ENCODE results near the gene SETD2.
"Not testable (repeated sequence)": the region's sequence is repeated elsewhere in the genome, so short reads cannot be mapped to it uniquely, and the experiment has no call there.

The SETD2 gene

GRCh38 chr3:47145272-47145671 lies 18.6 kb downstream of the SETD2 start:
- DNase-seq = no peak

- DNase-seq = no peak
Measured at GRCh38 chr3:47143068-47143467, 20.8 kb downstream of the SETD2 start.

DNA sequence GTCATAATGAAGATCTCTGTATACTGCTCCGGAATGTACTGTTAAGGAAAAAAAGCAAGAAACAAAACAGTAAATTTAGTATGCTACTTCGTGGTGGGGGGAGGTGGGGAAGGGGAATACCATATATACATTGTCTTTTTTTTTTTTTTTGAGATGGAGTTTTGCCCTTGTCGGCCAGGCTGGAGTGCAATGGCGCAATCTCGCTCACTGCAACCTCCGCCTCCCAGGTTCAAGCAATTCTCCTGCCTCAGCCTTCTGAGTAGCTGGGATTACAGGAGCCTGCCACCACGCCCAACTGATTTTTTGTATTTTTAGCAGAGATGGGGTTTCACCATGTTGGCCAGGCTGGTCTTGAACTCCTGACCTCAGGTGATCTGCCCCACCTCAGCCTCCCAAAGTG lies 21.4 kb downstream of the SETD2 start:
- DNase-seq = not testable (repeated sequence)

DNA sequence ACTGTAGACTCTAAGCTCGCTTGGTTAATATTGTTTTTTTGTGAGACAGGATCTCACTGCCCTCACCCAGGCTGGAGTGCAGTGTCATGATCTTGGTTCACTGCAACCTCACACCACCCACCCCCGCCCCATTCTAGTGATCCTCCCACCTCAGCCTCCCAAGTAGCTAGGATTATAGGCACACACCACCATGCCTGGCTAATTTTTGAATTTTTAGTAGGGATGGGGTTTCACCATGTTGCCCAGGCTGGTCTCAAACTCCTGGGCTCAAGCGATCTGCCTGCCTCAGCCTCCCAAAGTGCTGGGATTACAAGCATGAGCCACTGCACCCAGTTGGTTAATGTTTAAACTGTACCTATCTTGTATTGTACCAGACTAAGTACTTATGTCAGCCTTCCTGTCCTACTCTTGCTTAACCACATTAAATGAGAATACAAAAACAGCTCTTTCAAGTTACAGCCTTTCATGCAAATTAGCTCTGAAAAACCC lies 22.9 kb downstream of the SETD2 start:
- not testable (repeated sequence) for DNase-seq

DNA sequence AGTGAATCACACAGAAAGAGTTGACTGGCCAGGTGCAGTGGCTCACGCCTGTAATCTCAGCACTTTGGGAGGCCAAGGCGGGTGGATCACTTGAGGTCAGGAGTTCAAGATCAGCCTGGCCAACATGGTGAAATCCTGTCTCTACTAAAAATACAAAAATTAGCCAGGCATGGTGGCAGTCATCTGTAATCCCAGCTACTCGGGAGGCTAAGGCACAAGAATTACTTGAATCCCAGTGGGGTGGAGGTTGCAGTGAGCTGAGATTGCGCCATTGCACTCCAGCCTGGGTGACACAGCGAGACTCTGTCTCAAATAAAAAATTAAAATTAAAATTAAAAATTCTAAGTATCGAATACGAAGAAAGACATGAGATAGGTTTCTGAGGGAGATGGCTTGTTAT lies 23.4 kb downstream of the SETD2 start:
- DNase-seq = not testable (repeated sequence)

DNA sequence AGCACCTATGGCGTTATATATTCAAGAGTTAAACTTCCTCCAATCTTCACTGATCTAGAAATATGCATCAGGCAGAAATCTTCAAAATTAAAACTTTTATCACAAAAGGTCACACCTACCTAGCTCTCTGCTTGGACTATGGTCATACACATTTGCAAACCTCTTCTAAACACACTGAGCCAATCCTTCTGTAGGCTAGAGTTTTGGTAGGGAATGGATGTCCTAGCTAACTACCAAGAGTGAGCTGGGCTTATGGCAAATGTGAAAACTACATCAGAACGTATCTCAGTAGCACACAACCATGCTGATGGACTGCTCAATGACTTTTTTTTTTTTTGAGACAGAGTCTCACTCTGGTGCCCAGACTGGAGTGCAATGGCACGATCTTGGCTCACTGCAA lies 29.6 kb downstream of the SETD2 start:
- no peak for DNase-seq

DNA sequence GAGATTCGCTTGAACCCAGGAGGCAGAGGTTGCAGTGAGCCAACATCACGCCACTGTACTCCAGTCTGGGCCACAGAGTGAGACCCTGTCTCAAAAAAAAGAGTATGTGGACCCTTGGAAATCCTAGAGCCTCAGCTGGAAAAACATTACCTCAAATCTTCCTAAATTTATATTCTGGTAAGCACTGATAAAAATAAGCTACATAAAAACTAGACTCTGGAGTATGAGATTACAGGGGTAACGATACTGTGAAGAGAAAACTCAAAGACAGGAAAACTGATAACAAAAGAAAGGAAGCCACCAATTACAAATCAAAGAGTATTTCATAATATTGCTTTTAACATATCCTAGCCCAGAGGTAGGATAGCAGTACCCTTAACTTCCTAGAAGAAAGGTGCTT lies 30.3 kb downstream of the SETD2 start:
- no peak for DNase-seq

- no peak for DNase-seq
Measured at GRCh38 chr3:47130557-47130956, 33.4 kb downstream of the SETD2 start.

GRCh38 chr3:47128137-47128536 lies 35.8 kb downstream of the SETD2 start:
- DNase-seq = no peak

- DNase-seq = no peak
Measured at GRCh38 chr3:47123857-47124256, 40.1 kb downstream of the SETD2 start.

DNA sequence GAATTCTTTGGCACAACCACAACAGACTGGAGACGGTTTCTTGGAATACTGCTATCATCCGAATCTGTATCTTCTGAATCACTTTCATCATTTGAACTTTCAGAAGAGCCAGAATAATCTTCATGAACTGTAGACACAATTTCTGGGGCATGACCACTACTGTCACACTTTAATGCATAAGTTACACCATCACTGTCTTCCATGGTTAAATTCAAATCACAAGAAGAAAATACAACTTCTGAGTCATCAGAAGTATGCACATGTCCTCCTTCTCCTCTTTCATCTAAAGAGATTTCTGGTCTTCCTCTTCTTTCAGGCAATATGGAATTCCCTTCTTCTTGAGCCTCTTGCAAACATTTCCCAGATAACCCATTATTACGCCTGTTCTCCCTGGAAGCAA lies 42.5 kb downstream of the SETD2 start:
- DNase-seq = no peak

- no peak for DNase-seq
Measured at GRCh38 chr3:47120138-47120537, 43.8 kb downstream of the SETD2 start.

- not testable (repeated sequence) for DNase-seq
Measured at GRCh38 chr3:47119387-47119786, 44.5 kb downstream of the SETD2 start.

DNA sequence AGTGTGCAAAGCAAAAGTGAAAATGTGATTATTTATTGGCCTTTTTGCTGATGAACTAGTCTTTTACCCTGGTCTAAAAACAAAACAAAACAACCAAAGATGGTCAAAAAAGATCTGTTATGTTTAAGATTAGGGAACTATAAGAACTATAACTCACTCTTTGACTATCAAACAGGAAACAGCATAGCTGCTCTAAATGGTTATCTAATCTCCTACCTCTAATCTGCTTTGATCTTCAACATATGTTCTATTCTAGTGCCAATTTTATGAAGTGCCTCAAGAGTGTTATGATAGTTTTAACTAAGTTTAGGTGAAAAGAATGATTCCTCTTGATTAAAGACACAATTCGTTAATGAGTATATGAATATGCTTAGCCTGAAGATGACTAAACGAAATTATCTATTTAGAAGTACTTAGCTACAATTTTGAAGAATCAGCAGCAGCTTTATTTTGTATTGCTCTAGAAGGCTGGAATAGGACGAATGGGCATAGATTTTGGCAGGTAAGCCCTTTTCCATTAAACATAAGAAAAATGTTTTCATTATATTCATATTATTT lies 46.0 kb downstream of the SETD2 start:
- DNase-seq = no peak

GRCh38 chr3:47115524-47115923 lies 48.4 kb downstream of the SETD2 start:
- not testable (repeated sequence) for DNase-seq

GRCh38 chr3:47113669-47114365 lies 50.1 kb downstream of the SETD2 start:
- DNase-seq = no peak

DNA sequence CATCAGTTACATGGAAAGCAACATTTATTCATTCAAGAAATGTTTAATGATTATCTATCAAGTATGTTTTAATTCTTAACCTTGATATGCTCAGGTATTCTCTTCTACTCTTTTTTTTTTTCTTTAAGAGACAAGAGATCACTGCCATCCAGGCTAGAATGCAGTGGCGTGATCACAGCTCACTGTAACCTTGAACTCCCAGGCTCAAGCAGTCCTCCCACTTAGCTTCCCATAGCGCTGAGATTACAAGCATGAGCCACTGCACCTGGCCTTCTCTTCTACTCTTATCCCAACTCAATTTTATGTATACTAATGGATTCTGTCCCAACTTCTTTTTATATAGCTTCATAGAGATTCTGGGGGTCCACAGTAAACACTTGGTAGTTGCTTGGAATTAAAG lies 50.9 kb downstream of the SETD2 start:
- no peak for DNase-seq

- no peak for DNase-seq
Measured at GRCh38 chr3:47109393-47109792, 54.5 kb downstream of the SETD2 start.

GRCh38 chr3:47108546-47108945 lies 55.4 kb downstream of the SETD2 start:
- no peak for DNase-seq

DNA sequence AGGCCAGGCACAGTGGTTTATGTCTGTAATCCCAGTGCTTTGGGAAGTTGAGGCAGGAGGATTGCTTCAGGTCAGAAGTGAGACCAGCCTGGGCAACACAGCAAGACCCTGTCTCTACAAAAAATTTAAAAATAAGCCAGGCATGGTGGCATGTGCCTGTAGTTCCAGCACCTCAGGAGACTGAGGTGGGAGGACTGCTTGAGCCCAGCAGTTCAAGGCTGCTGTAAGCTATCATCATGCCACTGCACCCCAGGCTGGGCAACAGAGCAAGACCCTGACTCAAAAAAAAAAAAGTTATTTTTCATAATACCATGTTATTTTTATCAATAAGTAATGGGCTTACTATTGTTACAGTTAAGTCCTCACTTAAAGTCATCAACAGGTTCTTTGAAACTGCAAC lies 59.7 kb downstream of the SETD2 start:
- no peak for DNase-seq

GRCh38 chr3:47103619-47104018 lies 60.3 kb downstream of the SETD2 start:
- no peak for DNase-seq

DNA sequence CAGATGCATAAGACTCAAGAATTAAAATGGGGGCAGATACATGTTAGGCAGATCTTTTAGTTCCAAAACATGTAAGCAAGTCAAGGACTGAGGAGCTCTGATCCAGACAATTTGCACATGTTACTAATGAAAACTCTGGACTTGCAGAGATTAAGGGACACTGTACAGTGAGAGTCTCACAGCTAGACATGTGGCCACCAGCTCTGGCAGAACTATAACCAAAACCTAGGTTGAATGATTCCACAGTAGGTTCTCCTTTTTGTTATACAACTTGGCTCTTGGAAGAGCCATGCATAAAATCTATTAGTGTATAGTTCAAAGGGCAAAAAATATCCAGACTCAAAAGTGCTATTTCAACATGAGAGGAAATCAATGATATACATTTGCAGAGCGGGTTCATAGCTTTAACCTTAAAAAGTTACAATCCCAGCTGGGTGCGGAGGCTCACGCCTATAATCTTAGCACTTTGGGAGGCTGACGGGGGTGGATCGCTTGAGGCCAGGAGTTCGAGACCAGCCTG lies 61.8 kb downstream of the SETD2 start:
- no peak for DNase-seq

- no peak for DNase-seq
Measured at GRCh38 chr3:47098910-47099309, 65.0 kb downstream of the SETD2 start.

DNA sequence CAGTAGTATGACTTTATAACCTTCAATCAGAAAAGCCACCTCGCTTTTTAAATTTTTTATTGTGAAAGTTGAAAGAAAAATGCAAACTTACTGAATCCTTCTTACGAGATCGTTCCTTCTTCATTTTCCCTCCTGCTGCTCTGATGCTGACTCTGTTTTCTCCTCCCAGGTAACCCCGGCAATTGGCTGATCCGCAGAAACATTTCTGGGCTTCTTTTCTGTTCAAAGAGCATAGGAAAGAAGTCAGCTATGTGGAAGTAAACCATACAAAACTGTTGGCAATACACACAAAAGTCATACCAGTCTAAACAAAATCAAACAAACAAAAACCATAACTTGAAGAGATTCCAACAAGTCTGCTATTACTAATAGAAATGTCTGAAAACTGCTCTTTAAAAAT lies 66.0 kb downstream of the SETD2 start:
- no peak for DNase-seq

- DNase-seq = no peak
Measured at GRCh38 chr3:47096959-47097358, 67.0 kb downstream of the SETD2 start.

Data from GOT3 (cell line).